Pulmonary artery endothelial cell (primary cell): ENCODE data around the gene TSPYL6. TPM values are rescaled to one million over a fixed set of nuclear protein-coding genes. Genes with fewer than 3 reads are reported as not detected.
"Not testable (repeated sequence)": the region's sequence is repeated elsewhere in the genome, so short reads cannot be mapped to it uniquely, and the experiment has no call there.

ENCODE experiments used
- DNase-seq: peaks from one replicate; pipeline ENCODE4 v3.0.0-alpha.2; 2011; ENCODE audit warnings: low read depth, low spot score
- total RNA-seq: library from RNA; depleted of rRNA; stranded (reverse); fragments of >200 nt; gene quantifications from 2 replicates; pipeline ENCODE4 v1.2.3, GENCODE V29; 2014

Gene TSPYL6
- total RNA-seq, result not detected in 2 replicates

GRCh38 chr2:54256091-54256694 lies at the start of gene TSPYL6:
Gene TSPYL6 (minus strand): TSS chr2:54256229. CDS start chr2:54256151, 78 bp downstream.
- DNase-seq, result no peak

- DNase-seq, result no peak
Measured at GRCh38 chr2:54303631-54304030, 47.6 kb upstream of the TSPYL6 start.

GRCh38 chr2:54298514-54298913 lies 42.5 kb upstream of the TSPYL6 start:
- no peak for DNase-seq

GRCh38 chr2:54295911-54296310 lies 39.9 kb upstream of the TSPYL6 start:
- DNase-seq, result no peak

GRCh38 chr2:54294665-54295064 lies 38.6 kb upstream of the TSPYL6 start:
- not testable (repeated sequence) for DNase-seq

GRCh38 chr2:54290356-54291025 lies 34.5 kb upstream of the TSPYL6 start:
- no peak for DNase-seq

- no peak for DNase-seq
Measured at GRCh38 chr2:54289917-54290316, 33.9 kb upstream of the TSPYL6 start.

GRCh38 chr2:54287532-54287931 lies 31.5 kb upstream of the TSPYL6 start:
- DNase-seq, result no peak

- no peak for DNase-seq
Measured at GRCh38 chr2:54285451-54285850, 29.4 kb upstream of the TSPYL6 start.

GRCh38 chr2:54284826-54285225 lies 28.8 kb upstream of the TSPYL6 start:
- no peak for DNase-seq

GRCh38 chr2:54279385-54279784 lies 23.4 kb upstream of the TSPYL6 start:
- DNase-seq, result no peak

- no peak for DNase-seq
Measured at GRCh38 chr2:54275541-54275940, 19.5 kb upstream of the TSPYL6 start.

GRCh38 chr2:54274781-54275242 lies 18.8 kb upstream of the TSPYL6 start:
- DNase-seq, result no peak

GRCh38 chr2:54271843-54272627 lies 16.0 kb upstream of the TSPYL6 start:
- no peak for DNase-seq

GRCh38 chr2:54271189-54271588 lies 15.2 kb upstream of the TSPYL6 start:
- DNase-seq, result no peak

- DNase-seq, result no peak
Measured at GRCh38 chr2:54267577-54267976, 11.5 kb upstream of the TSPYL6 start.

GRCh38 chr2:54265081-54265480 lies 9.1 kb upstream of the TSPYL6 start:
- DNase-seq, result not testable (repeated sequence)

GRCh38 chr2:54262015-54262765 lies 6.2 kb upstream of the TSPYL6 start:
- DNase-seq, result no peak

- no peak for DNase-seq
Measured at GRCh38 chr2:54261537-54261936, 5.5 kb upstream of the TSPYL6 start.

- DNase-seq, result no peak
Measured at GRCh38 chr2:54260241-54260595, 4.2 kb upstream of the TSPYL6 start.

GRCh38 chr2:54259413-54260240 lies 3.6 kb upstream of the TSPYL6 start:
- DNase-seq, result no peak
